Measurements from ENCODE around the gene TMEM163.

TMEM163 gene

DNA sequence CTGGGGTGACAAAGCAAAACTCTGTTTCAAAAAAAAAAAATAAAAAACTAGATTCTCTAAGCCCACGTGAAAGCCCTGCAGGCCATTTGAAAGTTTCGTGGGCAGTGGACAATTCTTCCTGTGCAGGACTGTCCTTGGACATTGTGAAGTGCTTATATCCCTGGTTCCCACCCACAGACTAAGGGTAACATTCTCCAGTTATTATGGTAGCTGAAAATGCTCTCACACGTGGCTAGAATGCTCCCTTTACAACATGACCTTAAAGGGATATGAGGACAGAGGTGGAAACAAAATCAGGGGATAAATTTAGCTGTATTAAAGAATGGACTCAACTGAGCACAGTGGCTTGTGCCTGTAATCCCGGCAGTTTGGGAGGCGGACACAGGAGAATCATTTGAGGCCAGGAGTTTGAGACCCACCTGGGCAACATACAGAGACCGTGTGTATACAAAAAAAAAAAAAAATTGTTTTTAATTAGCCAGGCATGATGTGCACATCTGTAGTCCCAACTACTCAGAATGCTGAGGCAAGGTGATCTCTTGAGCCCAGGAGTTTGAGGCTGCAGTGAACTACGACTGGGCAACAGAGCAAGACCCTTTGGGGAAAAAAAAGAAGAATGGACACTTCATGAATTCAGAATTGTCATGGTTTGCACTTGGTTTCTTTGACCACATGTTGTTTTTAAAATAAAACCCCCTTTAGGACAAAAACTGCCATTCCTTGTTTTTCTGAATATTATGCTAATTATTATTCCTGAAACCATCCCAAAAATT lies 297.1 kb downstream of the TMEM163 start:
- H3K4me3 Mint-ChIP-seq = no peak overlapping the region
- DNase-seq = no peak
- TF ChIP-seq CTCF (IDR thresholded peaks at IDR 0.05) = no peak
- H3K4me1 Mint-ChIP-seq = peaks cover 16% of the 10 kb centered on the region
- H3K27ac Mint-ChIP-seq = no peak overlapping the region
- peaks cover 4% of the 10 kb centered on the region for H3K27me3 Mint-ChIP-seq (ENCODE audit: low read depth, poor library complexity)
- H3K36me3 Mint-ChIP-seq (ENCODE audit: low read depth) = peaks cover 20% of the 10 kb centered on the region
- no peaks in the 10 kb centered on the region for H3K9me3 Mint-ChIP-seq

DNA sequence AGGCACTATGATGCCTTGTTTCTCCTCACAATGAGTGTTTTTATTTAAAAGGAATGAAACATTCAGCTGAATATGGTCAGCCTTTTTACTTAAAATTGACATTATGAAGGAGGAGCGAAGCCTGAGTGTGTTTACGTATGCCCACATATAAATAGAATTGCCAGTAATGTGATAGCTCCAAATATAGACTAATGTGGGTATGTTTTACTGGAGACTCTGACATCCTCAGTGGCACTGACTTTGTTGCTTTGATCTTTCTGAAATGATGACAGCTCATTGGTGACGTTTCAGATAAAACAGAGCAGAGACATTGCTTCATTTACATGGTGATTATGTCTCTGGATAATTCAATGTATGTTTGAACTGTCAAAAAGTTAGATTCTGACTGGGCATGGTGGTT lies 297.9 kb downstream of the TMEM163 start:
- Mint-ChIP-seq H3K4me3 (no peak overlapping the region), H3K4me1 (peaks cover 16% of the 10 kb centered on the region), H3K9me3 (no peaks in the 10 kb centered on the region), H3K36me3 (ENCODE audit: low read depth) (peaks cover 16% of the 10 kb centered on the region), H3K27me3 (ENCODE audit: low read depth, poor library complexity) (peaks cover 6% of the 10 kb centered on the region), H3K27ac (no peak overlapping the region)
- DNase-seq = no peak
- TF ChIP-seq CTCF (IDR thresholded peaks at IDR 0.05) = no peak

DNA sequence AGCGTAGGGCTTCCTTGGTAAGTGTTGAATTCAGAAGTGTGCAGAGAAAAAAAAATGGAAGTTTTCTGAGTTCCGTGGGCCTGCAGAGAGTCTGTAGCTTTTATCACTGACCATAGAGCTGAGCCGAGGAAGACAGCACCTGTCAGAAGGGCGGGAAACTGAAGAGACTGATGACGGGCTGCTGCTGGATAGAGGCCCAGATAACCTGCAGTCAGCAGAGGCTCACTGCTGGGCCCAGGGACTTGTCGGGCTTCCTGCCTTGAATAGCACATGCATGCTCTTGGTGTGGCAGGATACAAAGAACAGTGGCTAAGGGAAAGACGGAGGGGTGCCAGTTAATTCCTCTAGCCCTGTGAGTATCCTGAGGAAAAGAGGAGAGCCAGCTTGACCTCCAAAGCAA lies 298.5 kb downstream of the TMEM163 start:
- peaks cover 13% of the 10 kb centered on the region for H3K36me3 Mint-ChIP-seq (ENCODE audit: low read depth)
- no peak overlapping the region for H3K4me3 Mint-ChIP-seq
- no peak for DNase-seq
- H3K27me3 Mint-ChIP-seq (ENCODE audit: low read depth, poor library complexity) = peaks cover 6% of the 10 kb centered on the region
- peaks cover 16% of the 10 kb centered on the region for H3K4me1 Mint-ChIP-seq
- no peak overlapping the region for H3K27ac Mint-ChIP-seq
- H3K9me3 Mint-ChIP-seq = no peaks in the 10 kb centered on the region
- TF ChIP-seq CTCF (IDR thresholded peaks at IDR 0.05) = no peak

- no peak for TF ChIP-seq CTCF (IDR thresholded peaks at IDR 0.05)
- Mint-ChIP-seq H3K9me3 (no peaks in the 10 kb centered on the region), H3K4me3 (no peak overlapping the region), H3K27me3 (ENCODE audit: low read depth, poor library complexity) (peaks cover 6% of the 10 kb centered on the region), H3K4me1 (peaks cover 12% of the 10 kb centered on the region), H3K36me3 (ENCODE audit: low read depth) (no peaks in the 10 kb centered on the region), H3K27ac (no peak overlapping the region)
- no peak for DNase-seq
These were observed 300.7 kb downstream of the TMEM163 start for GRCh38 chr2:134417968-134418582.

DNA sequence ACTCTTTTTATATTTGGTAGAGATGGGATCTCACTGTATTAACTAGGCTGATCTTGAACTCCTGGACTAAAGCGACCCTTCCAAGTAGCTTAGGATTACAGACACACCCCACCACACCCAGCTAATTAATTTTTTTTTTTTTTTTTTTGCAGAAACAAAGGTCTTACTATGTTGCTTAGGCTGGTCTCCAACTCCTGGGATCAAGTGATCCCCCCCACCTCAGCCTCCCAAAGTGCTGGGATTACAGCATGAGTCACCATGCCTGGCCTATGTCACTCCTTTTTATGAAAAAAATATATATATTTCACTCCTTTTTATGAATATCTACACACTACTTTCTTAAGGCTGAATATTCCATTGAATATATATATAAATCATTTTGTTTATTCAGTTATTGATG lies 302.2 kb downstream of the TMEM163 start:
- DNase-seq = no peak
- Mint-ChIP-seq H3K4me3 (no peak overlapping the region), H3K27ac (no peak overlapping the region), H3K9me3 (no peaks in the 10 kb centered on the region), H3K4me1 (peaks cover 23% of the 10 kb centered on the region), H3K27me3 (ENCODE audit: low read depth, poor library complexity) (peaks cover 6% of the 10 kb centered on the region), H3K36me3 (ENCODE audit: low read depth) (no peaks in the 10 kb centered on the region)
- TF ChIP-seq CTCF (IDR thresholded peaks at IDR 0.05) = no peak

- H3K4me1 Mint-ChIP-seq = peaks cover 29% of the 10 kb centered on the region
- no peak overlapping the region for H3K27ac Mint-ChIP-seq
- no peaks in the 10 kb centered on the region for H3K9me3 Mint-ChIP-seq
- no peak overlapping the region for H3K4me3 Mint-ChIP-seq
- peaks cover 6% of the 10 kb centered on the region for H3K27me3 Mint-ChIP-seq (ENCODE audit: low read depth, poor library complexity)
- no peaks in the 10 kb centered on the region for H3K36me3 Mint-ChIP-seq (ENCODE audit: low read depth)
- no peak for TF ChIP-seq CTCF (IDR thresholded peaks at IDR 0.05)
- no peak for DNase-seq
These were observed 302.8 kb downstream of the TMEM163 start for GRCh38 chr2:134416018-134416417.

All from nephron progenitor cell (in vitro differentiated cells).